Epithelial cell of proximal tubule (primary cell): ENCODE measurements around the gene KCNK2. TPM values are rescaled to one million over a fixed set of nuclear protein-coding genes. Genes with fewer than 3 reads are reported as not detected.

Source experiments
- DNase-seq: peaks from one replicate; pipeline ENCODE4 v3.0.0-alpha.2; 2011; ENCODE audit warnings: low read depth
- H3K4me3 ChIP-seq: 2 replicates; pipeline ENCODE4 v1.5.1; 2011; ENCODE audit warnings: low read depth, mild to moderate bottlenecking, low read length
- total RNA-seq: library from RNA; depleted of rRNA; stranded (reverse); fragments of >200 nt; gene quantifications from 2 replicates; pipeline ENCODE4 v1.2.3, GENCODE V29; 2015
- TF ChIP-seq, protein P1 (sequence below): conservative IDR thresholded peaks from 2 replicates; pipeline ENCODE4 v1.5.1; 2012; ENCODE audit warnings: low read depth, mild to moderate bottlenecking, low read length

The KCNK2 gene
- total RNA-seq, 1 donor from 2014 or later, result not detected

- DNase-seq, result no peak
- no peak overlapping the region for H3K4me3 ChIP-seq
- TF ChIP-seq, protein P1, sequence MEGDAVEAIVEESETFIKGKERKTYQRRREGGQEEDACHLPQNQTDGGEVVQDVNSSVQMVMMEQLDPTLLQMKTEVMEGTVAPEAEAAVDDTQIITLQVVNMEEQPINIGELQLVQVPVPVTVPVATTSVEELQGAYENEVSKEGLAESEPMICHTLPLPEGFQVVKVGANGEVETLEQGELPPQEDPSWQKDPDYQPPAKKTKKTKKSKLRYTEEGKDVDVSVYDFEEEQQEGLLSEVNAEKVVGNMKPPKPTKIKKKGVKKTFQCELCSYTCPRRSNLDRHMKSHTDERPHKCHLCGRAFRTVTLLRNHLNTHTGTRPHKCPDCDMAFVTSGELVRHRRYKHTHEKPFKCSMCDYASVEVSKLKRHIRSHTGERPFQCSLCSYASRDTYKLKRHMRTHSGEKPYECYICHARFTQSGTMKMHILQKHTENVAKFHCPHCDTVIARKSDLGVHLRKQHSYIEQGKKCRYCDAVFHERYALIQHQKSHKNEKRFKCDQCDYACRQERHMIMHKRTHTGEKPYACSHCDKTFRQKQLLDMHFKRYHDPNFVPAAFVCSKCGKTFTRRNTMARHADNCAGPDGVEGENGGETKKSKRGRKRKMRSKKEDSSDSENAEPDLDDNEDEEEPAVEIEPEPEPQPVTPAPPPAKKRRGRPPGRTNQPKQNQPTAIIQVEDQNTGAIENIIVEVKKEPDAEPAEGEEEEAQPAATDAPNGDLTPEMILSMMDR, result no peak
Observed at GRCh38 chr1:215071078-215071477, 11.5 kb upstream of the KCNK2 start.

GRCh38 chr1:215076322-215076721 lies 6.2 kb upstream of the KCNK2 start:
- TF ChIP-seq, protein P1, result peak; percentile 81
- DNase-seq, result peak; percentile 19
- no peak overlapping the region for H3K4me3 ChIP-seq

- TF ChIP-seq, protein P1, result no peak
Observed at GRCh38 chr1:215079456-215079855, 3.1 kb upstream of the KCNK2 start.

GRCh38 chr1:215081661-215082531 lies 641 bp upstream of the KCNK2 start:
- TF ChIP-seq, protein P1, result no peak
- no peak for DNase-seq
- H3K4me3 ChIP-seq, result peak overlapping the region; percentile 57

More at GRCh38 chr1:215079456-215079855, 3.1 kb upstream of the KCNK2 start:
- no peak for DNase-seq
- no peak overlapping the region for H3K4me3 ChIP-seq

GRCh38 chr1:215083383-215083961 lies 935 bp downstream of the KCNK2 start:
- TF ChIP-seq, protein P1, result no peak
- peak overlapping the region; percentile 44 for H3K4me3 ChIP-seq
- DNase-seq, result no peak

GRCh38 chr1:215084621-215085020 lies 2.1 kb downstream of the KCNK2 start:
- TF ChIP-seq, protein P1, result no peak
- H3K4me3 ChIP-seq, result no peak overlapping the region
- DNase-seq, result no peak
